GM21447 (cell line): ENCODE data around the gene CPB2.

Experiments used
- ATAC-seq: cut with Tn5 transposase; IDR thresholded peaks from one replicate; pipeline ENCODE4 v1.9.1; 2021; ENCODE audit not compliant: unreplicated experiment

The CPB2 gene

DNA sequence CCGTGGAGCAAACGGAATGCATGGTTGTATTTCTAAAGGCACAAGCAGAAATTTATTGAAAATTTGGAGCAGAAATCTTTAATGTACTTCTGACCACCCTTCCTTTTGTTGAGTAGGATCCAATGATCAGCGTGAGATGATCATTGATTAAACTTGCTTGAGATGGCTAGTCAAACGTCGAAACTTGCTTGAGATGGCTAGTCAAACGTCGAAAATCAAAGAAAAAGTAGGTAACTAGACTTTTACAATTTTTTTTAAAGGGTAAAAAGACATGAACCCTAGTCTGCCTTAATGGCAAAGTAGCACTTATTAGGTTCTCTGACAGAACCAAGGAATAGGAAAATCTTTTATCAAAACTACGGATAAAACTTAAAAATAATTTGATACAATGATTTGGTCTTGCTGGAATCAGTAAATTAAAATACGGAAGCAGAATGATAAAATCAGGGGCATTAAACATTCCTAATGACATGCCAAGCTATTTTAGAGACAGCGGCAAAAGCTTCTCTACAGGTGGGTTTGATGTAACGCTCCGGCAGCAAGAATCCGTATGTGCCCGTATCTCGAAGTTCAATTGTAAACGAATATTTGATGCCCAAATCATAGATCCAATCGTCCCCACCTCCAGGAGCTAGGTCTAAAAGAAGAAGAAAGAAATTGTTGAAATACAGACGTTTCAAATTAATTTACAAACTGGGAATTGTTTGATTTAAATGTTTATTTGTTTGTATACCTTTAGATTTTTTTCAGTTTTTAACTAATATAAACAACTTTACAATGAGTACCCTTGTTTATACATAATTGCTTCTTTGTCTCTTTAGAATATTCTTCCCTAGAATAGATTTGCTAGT is 51.4 kb downstream of the CPB2 start:
- ATAC-seq = no peak

DNA sequence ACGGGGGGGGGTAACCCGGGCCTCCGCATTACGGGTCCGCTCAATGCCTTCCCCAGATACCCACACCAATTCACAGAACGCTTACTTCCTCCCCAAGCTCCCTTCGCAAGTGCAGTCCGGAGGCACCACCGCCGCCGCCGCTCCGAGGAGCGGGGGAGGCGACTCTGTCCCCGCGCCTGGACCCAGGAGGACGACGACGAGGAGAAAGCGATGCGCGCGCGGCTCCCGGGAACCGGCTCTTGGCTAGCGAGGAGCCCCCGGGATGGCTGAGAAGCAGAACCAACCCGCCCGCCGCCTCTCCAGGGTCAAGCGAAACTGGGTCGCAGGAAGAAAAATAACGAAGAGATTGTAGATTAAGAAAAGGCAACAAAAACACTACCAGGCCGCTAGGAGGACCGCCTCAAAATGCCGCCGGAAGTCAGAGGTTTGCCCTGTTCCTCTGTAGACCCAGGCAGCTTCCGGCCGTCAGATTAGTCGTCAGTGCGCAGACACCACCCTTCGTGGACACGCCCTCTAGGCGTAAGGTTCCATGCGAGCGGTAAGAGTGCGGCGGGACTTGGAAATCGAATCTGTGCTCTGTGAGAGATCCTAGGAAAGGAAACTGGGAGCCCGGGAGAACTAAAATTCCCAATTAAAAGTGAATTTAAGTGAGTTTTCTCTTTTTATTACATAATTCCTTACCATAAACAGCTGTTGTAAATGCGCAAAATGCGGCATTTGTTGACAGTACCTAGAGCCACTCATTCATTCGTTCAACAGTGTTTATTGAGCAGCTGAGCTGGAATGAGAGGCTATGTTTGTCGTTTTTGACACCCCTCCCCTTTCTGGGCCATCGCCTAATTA is 52.3 kb downstream of the CPB2 start, which contains the start of gene ZC3H13:
TSS of gene ZC3H13 (minus strand) at position 428 of the 843 bp plus-strand sequence. CDS start 7,239 bp downstream, outside the sequence.
- peak; percentile 99 for ATAC-seq

DNA sequence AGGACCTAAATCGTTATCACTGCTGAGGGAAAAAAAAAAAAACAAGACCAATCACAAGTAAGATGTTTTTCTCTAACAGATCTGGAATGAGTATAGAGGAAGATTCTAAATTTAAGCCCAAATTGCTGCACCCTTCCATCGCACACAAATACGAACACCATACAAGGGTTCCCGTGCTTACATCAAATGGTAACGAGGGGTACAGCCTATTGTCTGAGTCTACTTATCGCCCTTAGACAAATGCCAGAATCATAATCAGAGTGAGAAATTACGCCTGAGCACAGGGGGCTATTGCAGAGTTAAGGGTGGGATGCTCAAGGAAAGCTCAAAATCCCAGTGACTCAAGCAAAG is 52.9 kb downstream of the CPB2 start:
- peak; percentile 1 for ATAC-seq

- no peak for ATAC-seq
Observed at GRCh38 chr13:46050771-46051170, 54.1 kb downstream of the CPB2 start.

GRCh38 chr13:46045424-46045823 is 59.4 kb downstream of the CPB2 start:
- ATAC-seq = no peak

DNA sequence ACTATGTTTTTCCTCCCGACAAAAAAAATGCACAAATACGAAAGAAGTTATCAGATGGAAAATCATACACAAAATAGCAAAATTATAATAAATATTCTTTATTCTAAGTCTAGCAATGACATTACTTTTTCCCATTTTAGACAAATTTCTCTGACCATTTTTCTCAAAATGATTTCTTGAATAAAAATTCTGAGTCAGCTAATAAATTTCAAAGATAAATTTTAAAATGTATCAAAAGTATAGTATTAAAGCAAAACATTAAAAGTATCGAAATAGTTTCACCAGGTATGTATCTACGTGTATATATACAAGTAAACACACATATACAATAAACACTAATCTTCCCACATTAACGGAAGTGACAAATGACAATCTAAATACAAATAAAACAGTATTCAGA is 61.2 kb downstream of the CPB2 start:
- ATAC-seq = no peak

DNA sequence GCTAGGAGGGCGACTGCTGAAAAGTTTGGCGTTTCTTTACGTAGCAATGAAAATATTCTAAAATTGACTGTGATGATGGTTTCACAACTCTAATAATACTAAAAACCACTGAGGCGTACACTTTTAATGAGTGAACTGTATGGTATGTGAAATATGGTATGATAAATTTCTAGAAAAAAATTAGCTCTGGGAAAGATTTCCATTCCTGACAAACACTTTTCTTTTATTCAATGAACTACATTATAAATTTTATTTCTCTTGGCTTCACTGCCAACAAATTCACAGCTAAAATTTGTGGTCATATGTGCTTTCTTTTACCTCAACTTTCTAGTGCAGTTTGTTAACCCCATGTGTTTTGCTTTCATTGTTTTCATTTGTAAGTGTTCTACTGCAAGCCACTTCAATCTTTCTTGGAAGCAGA is 63.4 kb downstream of the CPB2 start:
- no peak for ATAC-seq

GRCh38 chr13:46040763-46041162 is 64.1 kb downstream of the CPB2 start:
- no peak for ATAC-seq

GRCh38 chr13:46039411-46040182 is 65.2 kb downstream of the CPB2 start:
- no peak for ATAC-seq

- no peak for ATAC-seq
Observed at GRCh38 chr13:46038296-46038695, 66.5 kb downstream of the CPB2 start.

- no peak for ATAC-seq
Observed at GRCh38 chr13:46035066-46035465, 69.8 kb downstream of the CPB2 start.

GRCh38 chr13:46032341-46032740 is 72.5 kb downstream of the CPB2 start:
- no peak for ATAC-seq

- no peak for ATAC-seq
Observed at GRCh38 chr13:46031581-46032263, 73.1 kb downstream of the CPB2 start.

GRCh38 chr13:46025157-46025556 is 79.7 kb downstream of the CPB2 start:
- ATAC-seq = no peak

DNA sequence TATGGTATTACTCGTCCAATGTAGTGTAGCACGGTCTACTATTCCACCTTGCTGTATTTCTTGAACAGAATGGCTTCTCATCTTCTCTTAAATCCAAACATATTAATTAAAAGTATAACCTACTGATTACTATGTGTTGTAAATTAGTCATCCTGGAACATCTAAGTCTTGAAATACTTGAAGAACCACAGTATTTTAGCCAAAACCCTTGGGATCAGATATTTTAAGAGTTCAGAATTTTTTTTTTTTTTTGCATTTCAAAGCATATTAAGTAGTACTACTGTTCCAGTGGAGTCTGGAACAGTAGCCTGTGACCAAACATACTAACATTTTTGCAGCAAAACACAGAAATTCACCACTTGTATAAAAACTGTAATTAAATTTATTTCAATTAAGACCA is 82.4 kb downstream of the CPB2 start:
- no peak for ATAC-seq

- ATAC-seq = no peak
Observed at GRCh38 chr13:46016216-46016615, 88.6 kb downstream of the CPB2 start.

GRCh38 chr13:46015366-46015765 is 89.5 kb downstream of the CPB2 start:
- no peak for ATAC-seq

- ATAC-seq = no peak
Observed at GRCh38 chr13:46012404-46012803, 92.4 kb downstream of the CPB2 start.

DNA sequence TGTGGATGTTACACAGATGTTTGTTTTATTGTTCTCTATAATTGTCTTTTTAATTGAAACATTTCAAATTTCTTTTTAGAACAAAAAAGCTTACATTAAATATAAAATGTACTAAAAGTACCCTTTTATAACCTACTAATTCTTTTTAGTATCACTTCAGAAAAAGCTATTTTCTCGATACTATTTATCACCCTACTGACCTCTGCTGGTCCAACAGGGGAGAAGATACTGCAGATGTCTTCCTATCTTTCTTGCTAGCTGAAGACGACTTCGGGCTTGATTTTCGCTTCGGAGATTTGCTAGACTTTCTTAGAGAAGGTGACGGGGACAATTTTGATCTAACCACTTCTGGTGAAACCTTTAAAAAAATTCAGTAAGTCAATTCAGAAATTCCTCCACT is 94.7 kb downstream of the CPB2 start:
- ATAC-seq = no peak

- ATAC-seq = no peak
Observed at GRCh38 chr13:46008631-46009030, 96.2 kb downstream of the CPB2 start.
